HepG2 (cell line): ENCODE results near the gene PELI2. TPM values are rescaled to one million over a fixed set of nuclear protein-coding genes. Genes with fewer than 3 reads are reported as not detected.
A peak's percentile ranks its signal among the peaks of the same experiment; 100 is the strongest.

ENCODE experiments used
- ATAC-seq: fragments of 200-7000 bp; cut with Tn5 transposase; 3 replicates; pipeline ENCODE4 v1.9.1; 2020; ENCODE audit warnings: mild to moderate bottlenecking, moderate library complexity
- BruUV-seq: library from RNA; stranded (reverse); fragments of 400-500 nt; replicated peaks from 2 replicates; lab custom pipeline; 2021; lab: Mats Ljungman, UMichigan
- CTCF ChIA-PET: fragments of 300-600 bp; formaldehyde crosslinking; extraction: SDS; loops from one replicate; lab custom pipeline; 2021; ENCODE audit warnings: low total read pairs, inconsistent platforms, low intra/inter-chr PET ratio; lab: Yijun Ruan, JAX
- POLR2A ChIA-PET: fragments of 350-600 bp; sonication (Branson Sonifier 250); formaldehyde crosslinking; loops from one replicate; lab custom pipeline; 2020; ENCODE audit warnings: antibody characterized with exemption, inconsistent platforms; lab: Yijun Ruan, JAX
- DNase-seq: peaks from one replicate; pipeline ENCODE4 v3.0.0-alpha.2; 2015; ENCODE audit warnings: low spot score
- FAIRE-seq: peaks from 3 replicates; lab custom pipeline; 2011; peaks lifted over from hg19 to GRCh38; lab: Jason Lieb, UNC
- H2AFZ ChIP-seq: one replicate; pipeline ENCODE4 v1.6.1; 2011; ENCODE audit warnings: low read length, inconsistent platforms
- H3K27ac ChIP-seq: fragments of 300-600 bp; 3 replicates; pipeline ENCODE4 v1.8.0; 2011; ENCODE audit warnings: mixed run types, mild to moderate bottlenecking, mixed read lengths, low read length, inconsistent platforms; ENCODE audit not compliant: insufficient read depth; ENCODE audit errors: extremely low read length
- H3K27me3 ChIP-seq, 2 experiments: fragments of 200-600 bp in 1 of 2; 2 replicates in 1 of 2; 3 replicates in 1 of 2; pipeline versions ENCODE4 v1.6.0 to v1.8.0; 2011; ENCODE audit warnings: low read length in 2 of 2, mild to moderate bottlenecking in 2 of 2, moderate library complexity in 2 of 2, inconsistent platforms in 1 of 2; ENCODE audit not compliant: insufficient read depth in 2 of 2, control insufficient read depth in 1 of 2
- H3K36me3 ChIP-seq, 2 experiments: fragments of 200-600 bp in 1 of 2; replicated peaks in 1 of 2; 2 replicates in 1 of 2; 3 replicates in 1 of 2; pipeline versions ENCODE4 v1.5.1 to v1.8.0; 2011; ENCODE audit warnings: low read length in 2 of 2, inconsistent platforms in 1 of 2; ENCODE audit not compliant: insufficient read depth in 2 of 2, control insufficient read depth in 1 of 2
- H3K4me1 ChIP-seq: 2 replicates; pipeline ENCODE4 v1.5.1; 2012; ENCODE audit warnings: low read length, inconsistent platforms; ENCODE audit not compliant: insufficient read depth
- H3K4me2 ChIP-seq: 2 replicates; pipeline ENCODE4 v1.6.0; 2011; ENCODE audit warnings: low read depth, low read length, inconsistent platforms
- H3K4me3 ChIP-seq, 3 experiments: fragments of 200-600 bp in 1 of 3; sonication (generic), shearing (Covaris generic) in 1 of 3; replicated peaks in 1 of 3; 2 replicates each; pipeline ENCODE4 v1.5.1; 2011 to 2016; ENCODE audit warnings: low read length in 3 of 3, inconsistent platforms in 2 of 3, low read depth in 2 of 3, mild to moderate bottlenecking in 2 of 3, control low read depth in 1 of 3, mixed read lengths in 1 of 3; ENCODE audit not compliant: insufficient read depth in 1 of 3
- H3K79me2 ChIP-seq: one replicate; pipeline ENCODE4 v1.6.1; 2011; ENCODE audit warnings: low read length, inconsistent platforms; ENCODE audit not compliant: insufficient read depth
- H3K9ac ChIP-seq: 2 replicates; pipeline ENCODE4 v1.6.0; 2011; ENCODE audit warnings: mild to moderate bottlenecking, low read depth, low read length, inconsistent platforms; ENCODE audit not compliant: insufficient read depth
- H3K9me3 ChIP-seq: 2 replicates; pipeline ENCODE4 v1.5.1; 2012; ENCODE audit warnings: mild to moderate bottlenecking, low read length
- H4K20me1 ChIP-seq: 2 replicates; pipeline ENCODE4 v1.6.0; 2011; ENCODE audit warnings: inconsistent platforms, mild to moderate bottlenecking, low read length, moderate library complexity; ENCODE audit not compliant: insufficient read depth
- AGO1 ChIP-seq: fragments of 200-400 bp; formaldehyde crosslinking; IDR thresholded peaks from 2 replicates; pipeline ENCODE4 v1.6.1; 2017; ENCODE audit warnings: mild to moderate bottlenecking, low read depth, low read length, moderate library complexity; ENCODE audit not compliant: poor library complexity, severe bottlenecking
- E2F1 ChIP-seq: sonication (generic); formaldehyde crosslinking; IDR thresholded peaks from 2 replicates; pipeline ENCODE4 v1.5.0; 2020; ENCODE audit warnings: missing genetic modification reagents
- ELF3 ChIP-seq: IDR thresholded peaks from 2 replicates; pipeline ENCODE4 v1.6.1; 2016; ENCODE audit warnings: missing genetic modification reagents, missing compliant biosample characterization
- HDAC1 ChIP-seq: sonication (generic); formaldehyde crosslinking; IDR thresholded peaks from 2 replicates; pipeline ENCODE4 v1.5.1; 2020; ENCODE audit warnings: mild to moderate bottlenecking, missing genetic modification reagents
- IKZF4 ChIP-seq: sonication (generic); formaldehyde crosslinking; IDR thresholded peaks from 2 replicates; pipeline ENCODE4 v1.5.1; 2020; ENCODE audit warnings: borderline replicate concordance, mild to moderate bottlenecking, low read depth, missing genetic modification reagents; ENCODE audit errors: not compliant biosample characterization
- JARID2 ChIP-seq: sonication (generic); formaldehyde crosslinking; IDR thresholded peaks from 2 replicates; pipeline ENCODE4 v1.8.1; 2023; ENCODE audit warnings: missing genetic modification reagents, inconsistent platforms; ENCODE audit not compliant: insufficient replicate concordance
- KDM2A ChIP-seq: sonication (generic); formaldehyde crosslinking; IDR thresholded peaks from 2 replicates; pipeline ENCODE4 v1.4.0; 2020; ENCODE audit warnings: low read depth, missing genetic modification reagents, borderline replicate concordance
- MED1 ChIP-seq: sonication (generic); formaldehyde crosslinking; IDR thresholded peaks from 2 replicates; pipeline ENCODE4 v1.4.0; 2020; ENCODE audit warnings: missing genetic modification reagents
- PHB2 ChIP-seq: fragments of 450-650 bp; IDR thresholded peaks from 2 replicates; pipeline ENCODE4 v1.6.1; 2018; ENCODE audit not compliant: partially characterized antibody
- PPARG ChIP-seq: conservative IDR thresholded peaks from 2 replicates; pipeline ENCODE4 v1.6.1; 2016; ENCODE audit warnings: missing biosample characterization, missing genetic modification reagents
- SIX4 ChIP-seq: sonication (generic); formaldehyde crosslinking; IDR thresholded peaks from 2 replicates; pipeline ENCODE4 v1.4.0; 2020; ENCODE audit warnings: missing genetic modification reagents
- SOX5 ChIP-seq: IDR thresholded peaks from 2 replicates; pipeline ENCODE4 v1.6.1; 2016; ENCODE audit warnings: borderline replicate concordance
- SP4 ChIP-seq: sonication (generic); formaldehyde crosslinking; IDR thresholded peaks from 2 replicates; pipeline ENCODE4 v1.8.1; 2023; ENCODE audit warnings: mild to moderate bottlenecking, missing genetic modification reagents
- TCF7L2 ChIP-seq: IDR thresholded peaks from 2 replicates; pipeline ENCODE4 v1.6.1; 2011; ENCODE audit warnings: mild to moderate bottlenecking, low read depth, low read length, moderate library complexity
- TOPORS ChIP-seq: sonication (generic); formaldehyde crosslinking; IDR thresholded peaks from 2 replicates; pipeline ENCODE4 v1.8.0; 2023; ENCODE audit warnings: mild to moderate bottlenecking, missing genetic modification reagents
- ZC3H13 ChIP-seq: sonication (generic); formaldehyde crosslinking; IDR thresholded peaks from 2 replicates; pipeline ENCODE4 v1.8.1; 2023; ENCODE audit warnings: mild to moderate bottlenecking, missing genetic modification reagents, moderate library complexity
- ZNF335 ChIP-seq: sonication (generic); formaldehyde crosslinking; IDR thresholded peaks from 2 replicates; pipeline ENCODE4 v1.4.0; 2020; ENCODE audit warnings: missing genetic modification reagents
- ZNF430 ChIP-seq: sonication (generic); formaldehyde crosslinking; IDR thresholded peaks from 2 replicates; pipeline ENCODE4 v1.9.0; 2021; ENCODE audit warnings: mild to moderate bottlenecking, missing genetic modification reagents
- ZNF460 ChIP-seq: sonication (generic); formaldehyde crosslinking; IDR thresholded peaks from 2 replicates; pipeline ENCODE4 v1.5.1; 2020; ENCODE audit warnings: missing genetic modification reagents, mild to moderate bottlenecking, borderline replicate concordance
- ZNF513 ChIP-seq: sonication (generic); formaldehyde crosslinking; conservative IDR thresholded peaks from 2 replicates; pipeline ENCODE4 v1.5.0; 2020; ENCODE audit warnings: missing genetic modification reagents
- ZNF563 ChIP-seq: sonication (generic); formaldehyde crosslinking; IDR thresholded peaks from 2 replicates; pipeline ENCODE4 v1.8.0; 2022; ENCODE audit warnings: mild to moderate bottlenecking, moderate library complexity, missing genetic modification reagents
- ZNF891 ChIP-seq: sonication (generic); formaldehyde crosslinking; IDR thresholded peaks from 2 replicates; pipeline ENCODE4 v1.5.0; 2020; ENCODE audit warnings: mild to moderate bottlenecking, missing genetic modification reagents
- WGBS: methylation state at CpG from one replicate; pipeline ENCODE4 v1.1.6; 2017; ENCODE audit warnings: low lambda C conversion rate; 5-methylcytosine and 5-hydroxymethylcytosine counted together
- in situ Hi-C: cut with HindIII; loops from 2 replicates; pipeline ENCODE4 v1.10.0; 2017; ENCODE audit warnings: low pct_unique_long_range_greater_than_20kb; ENCODE audit not compliant: extremely low pct_ligation_motif_present
- intact Hi-C: fragments of 100-400 bp; cut with micrococcal nuclease; formaldehyde crosslinking; loops from one replicate; pipeline ENCODE4 v1.10.0; 2022; ENCODE audit not compliant: unreplicated experiment
- polyA plus RNA-seq, 8 experiments: library from polyadenylated mRNA; depleted of rRNA in 3 of 8; stranded (reverse) in 7 of 8; unstranded in 1 of 8; fragments of >200 nt; fragmentation: Illumina TruSeq in 4 of 8; extraction: Trizol in 4 of 8; gene quantifications; 2 replicates each; pipeline versions ENCODE4 v1.2.1 to v1.2.3, GENCODE V29; 2011 to 2016; ENCODE audit warnings: low read depth in 4 of 8, missing spikeins in 1 of 8, mixed read lengths in 1 of 8; ENCODE audit not compliant: insufficient read depth in 1 of 8
- total RNA-seq, 5 experiments: library from RNA; depleted of rRNA; stranded (reverse); fragments of >200 nt; fragmentation: Illumina TruSeq; extraction: Trizol; gene quantifications; 2 replicates each; pipeline ENCODE4 v1.2.3, GENCODE V29; 2016; ENCODE audit warnings: low read depth in 1 of 5

Gene PELI2
- total and polyA plus RNA-seq, 2 of the 13 experiments (the other 11 are each of a cell fraction or from before 2014, with no cell fraction given), result 0.07 TPM; not detected in 1

- no peak for TF ChIP-seq E2F1
- no peak for TF ChIP-seq TCF7L2
- no peak for TF ChIP-seq ZNF891 (CRISPR knock-in tag)
Observed at GRCh38 chr14:56224229-56224628, 106.0 kb downstream of the PELI2 start (continued).

- WGBS, result 1% methylated on average over 13 of the region's 17 CpGs
- BruUV-seq, result no TSS peak
- no peak overlapping the region for H2AFZ ChIP-seq
- in situ Hi-C loops (no loop called here), intact Hi-C loops (no loop called here)
- H3K27me3 ChIP-seq, result no peaks in the 10 kb centered on the region
- H3K79me2 ChIP-seq, result no peaks in the 10 kb centered on the region
- H3K4me2 ChIP-seq, result peak overlapping the region; percentile 67
- H3K9ac ChIP-seq, result no peak overlapping the region
- ChIA-PET CTCF (no interaction called here), POLR2A (no interaction called here)
- peak; percentile 86 for DNase-seq
- H4K20me1 ChIP-seq, result no peaks in the 10 kb centered on the region
- H3K9me3 ChIP-seq, result no peaks in the 10 kb centered on the region
- peak; percentile 40 for FAIRE-seq
- H3K4me1 ChIP-seq, result peaks cover 22% of the 10 kb centered on the region
- ATAC-seq, result peak; percentile 98
- H3K36me3 ChIP-seq, result no peaks in the 10 kb centered on the region
- peak overlapping the region in 1 of 3 experiments; percentile 25; a peak in 1 of 6 replicates for H3K4me3 ChIP-seq
- H3K27ac ChIP-seq, result no peak overlapping the region
- no peak for TF ChIP-seq ZNF460 (CRISPR knock-in tag)
- no peak for TF ChIP-seq SIX4
- peak; percentile 47; the same call in 1 of the 2 replicates for TF ChIP-seq KDM2A (CRISPR knock-in tag)
- TF ChIP-seq ZC3H13, result no peak
- peak; percentile 54 for TF ChIP-seq MED1 (CRISPR knock-in tag)
- TF ChIP-seq IKZF4 (CRISPR knock-in tag), result no peak
- no peak for TF ChIP-seq PPARG (CRISPR knock-in tag)
- no peak for TF ChIP-seq SP4 (CRISPR knock-in tag)
- no peak for TF ChIP-seq PHB2
- no peak for TF ChIP-seq ZNF335 (CRISPR knock-in tag)
- peak; percentile 99 for TF ChIP-seq SOX5 (CRISPR knock-in tag)
- peak; percentile 62; the same call in 1 of the 2 replicates for TF ChIP-seq HDAC1 (CRISPR knock-in tag)
- TF ChIP-seq ELF3 (CRISPR knock-in tag), result peak; percentile 77
- TF ChIP-seq ZNF513 (CRISPR knock-in tag), result no peak
- TF ChIP-seq ZNF563 (CRISPR knock-in tag), result 0 out of 2 replicates have a peak, but pooled peaks have one; percentile 41
- TF ChIP-seq TOPORS, result no peak
- TF ChIP-seq AGO1, result no peak
- TF ChIP-seq JARID2 (CRISPR knock-in tag), result no peak
- TF ChIP-seq ZNF430 (CRISPR knock-in tag), result no peak
Observed at GRCh38 chr14:56224691-56225681, 106.8 kb downstream of the PELI2 start.
